Rectal smooth muscle tissue (tissue), 1 donor: ENCODE data around the gene HADHA.

Experiments
- H3K27ac ChIP-seq: one replicate; pipeline ENCODE4 v1.7.0; 2013; ENCODE audit warnings: low read depth, low read length, inconsistent platforms
- H3K27me3 ChIP-seq: one replicate; pipeline ENCODE4 v1.7.0; 2013; ENCODE audit warnings: low read length; ENCODE audit not compliant: control insufficient read depth, insufficient read depth
- H3K36me3 ChIP-seq: one replicate; pipeline ENCODE4 v1.7.0; 2013; ENCODE audit warnings: low read length; ENCODE audit not compliant: control insufficient read depth, insufficient read depth
- H3K4me1 ChIP-seq: one replicate; pipeline ENCODE4 v1.7.0; 2013; ENCODE audit warnings: low read length; ENCODE audit not compliant: control insufficient read depth, insufficient read depth
- H3K4me3 ChIP-seq: one replicate; pipeline ENCODE4 v1.7.0; 2013; ENCODE audit warnings: low read length
- H3K9ac ChIP-seq: one replicate; pipeline ENCODE4 v1.7.0; 2013; ENCODE audit warnings: low read length

The HADHA gene

DNA sequence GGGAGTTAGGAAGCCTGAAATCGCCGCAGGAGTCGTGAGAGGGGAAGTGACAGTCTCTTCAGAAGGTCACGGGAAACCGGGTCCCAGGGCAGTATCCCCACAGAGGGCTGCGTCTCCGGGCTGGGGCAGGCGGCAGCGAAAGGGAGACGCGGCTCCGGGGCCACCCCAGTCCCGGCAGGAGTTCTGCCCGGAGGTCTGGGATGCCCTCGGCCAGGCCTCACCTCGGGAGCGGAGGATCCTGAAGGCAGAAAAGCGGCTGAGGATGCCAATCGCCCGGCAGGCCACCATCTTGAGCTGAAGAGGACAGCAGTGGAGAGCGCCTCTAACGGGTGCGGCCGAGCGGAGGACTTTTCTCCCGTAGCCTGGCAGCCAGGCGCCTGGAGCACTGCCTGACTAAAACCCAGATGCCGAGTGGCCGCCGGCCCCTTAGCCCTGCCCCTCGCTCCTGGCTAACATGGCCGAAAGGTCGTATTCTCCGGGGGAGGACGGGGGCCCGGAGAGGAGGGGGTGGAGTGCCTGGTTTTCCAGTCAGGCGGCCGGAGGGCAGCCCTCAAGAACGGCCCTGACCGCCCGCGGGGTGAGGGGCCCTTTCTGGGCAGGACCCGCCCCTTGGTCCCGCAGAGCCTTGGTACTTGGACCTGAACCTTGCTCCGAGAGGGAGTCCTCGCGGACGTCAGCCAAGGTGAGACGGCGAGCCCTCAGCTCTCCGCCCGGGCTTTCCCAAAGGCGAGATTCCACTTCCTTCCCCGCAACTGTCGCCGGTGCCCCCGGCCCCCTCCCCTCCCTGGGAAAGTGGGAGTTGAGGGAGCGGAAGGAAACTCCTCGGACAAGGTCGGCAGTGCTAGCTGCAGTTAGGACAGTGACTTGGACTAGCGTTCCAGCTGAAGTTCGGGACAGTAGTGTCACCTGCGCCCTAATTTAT is at the start of gene HADHA, which contains the start of gene HADHB:
HADHA (minus strand) TSS at position 324 of the 922 bp plus-strand sequence; CDS start at position 288, 36 bp downstream.
HADHB (plus strand) TSS at position 631 of the 922 bp plus-strand sequence. CDS start 9,316 bp downstream, outside the sequence.
- H3K4me1 ChIP-seq = peaks cover 8% of the 10 kb centered on the region

DNA sequence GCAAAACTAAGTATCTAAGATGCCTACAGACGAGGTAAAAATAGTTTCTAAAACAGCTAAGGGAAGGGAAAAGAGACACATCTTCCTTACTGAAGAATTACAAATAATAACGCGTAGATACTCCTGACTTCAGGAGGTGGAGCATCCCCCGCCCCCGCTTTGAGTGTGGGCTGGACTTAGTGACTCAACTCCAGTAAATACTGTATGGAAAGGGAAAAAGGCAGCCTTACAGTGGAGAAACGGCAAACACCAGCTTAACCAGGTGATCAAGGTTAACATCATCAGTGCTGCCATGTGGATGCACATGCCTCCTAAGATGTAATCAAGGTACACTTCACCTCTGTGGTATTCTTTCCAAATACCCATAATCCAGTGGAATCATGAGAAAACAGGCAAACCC is 48.2 kb upstream of the HADHA start:
- Histone ChIP-seq H3K4me3 (no peak overlapping the region), H3K9ac (no peak overlapping the region), H3K36me3 (peaks cover 3% of the 10 kb centered on the region), H3K27ac (no peak overlapping the region), H3K4me1 (no peaks in the 10 kb centered on the region), H3K27me3 (no peaks in the 10 kb centered on the region)

More for the DNA sequence above, at the start of gene HADHA, which contains the start of gene HADHB:
- Histone ChIP-seq H3K27ac (peak within 1 kb of the TSS; percentile 99), H3K36me3 (no peaks in the 10 kb centered on the region), H3K4me3 (peak within 1 kb of the TSS; percentile 98), H3K27me3 (no peaks in the 10 kb centered on the region), H3K9ac (peak within 1 kb of the TSS; percentile 84)

DNA sequence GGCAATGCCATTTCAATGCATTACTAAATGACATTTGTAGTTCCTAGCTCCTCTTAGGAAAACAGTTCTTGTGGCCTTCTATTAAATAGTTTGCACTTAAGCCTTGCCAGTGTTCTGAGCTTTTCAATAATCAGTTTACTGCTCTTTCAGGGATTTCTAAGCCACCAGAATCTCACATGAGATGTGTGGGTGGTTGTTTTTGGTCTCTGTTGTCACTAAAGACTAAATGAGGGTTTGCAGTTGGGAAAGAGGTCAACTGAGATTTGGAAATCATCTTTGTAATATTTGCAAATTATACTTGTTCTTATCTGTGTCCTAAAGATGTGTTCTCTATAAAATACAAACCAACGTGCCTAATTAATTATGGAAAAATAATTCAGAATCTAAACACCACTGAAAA is 45.6 kb upstream of the HADHA start:
- Histone ChIP-seq H3K4me3 (no peak overlapping the region), H3K27me3 (no peaks in the 10 kb centered on the region), H3K4me1 (no peaks in the 10 kb centered on the region), H3K36me3 (peaks cover 6% of the 10 kb centered on the region), H3K27ac (no peak overlapping the region), H3K9ac (no peak overlapping the region)

DNA sequence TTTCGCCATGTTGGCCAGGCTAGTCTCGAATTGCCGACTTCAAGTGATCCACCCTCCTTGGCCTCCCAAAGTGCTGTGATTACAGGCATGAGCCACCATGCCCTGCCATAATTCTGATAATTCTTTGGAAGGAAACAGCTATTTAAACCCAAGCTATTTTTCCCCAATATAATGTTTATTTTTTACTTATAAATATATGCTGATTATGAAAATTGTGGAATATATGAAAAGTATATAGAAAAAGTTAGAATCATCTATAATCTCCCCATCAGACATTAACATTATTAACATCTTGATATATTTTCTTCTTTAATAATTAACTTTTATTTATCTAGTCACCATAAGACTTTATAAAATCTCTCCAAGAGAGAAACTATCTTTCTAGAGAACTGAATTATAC is 41.5 kb upstream of the HADHA start:
- no peak overlapping the region for H3K27ac ChIP-seq
- no peaks in the 10 kb centered on the region for H3K27me3 ChIP-seq
- no peaks in the 10 kb centered on the region for H3K4me1 ChIP-seq
- no peak overlapping the region for H3K4me3 ChIP-seq
- no peak overlapping the region for H3K9ac ChIP-seq
- peaks cover 8% of the 10 kb centered on the region for H3K36me3 ChIP-seq

DNA sequence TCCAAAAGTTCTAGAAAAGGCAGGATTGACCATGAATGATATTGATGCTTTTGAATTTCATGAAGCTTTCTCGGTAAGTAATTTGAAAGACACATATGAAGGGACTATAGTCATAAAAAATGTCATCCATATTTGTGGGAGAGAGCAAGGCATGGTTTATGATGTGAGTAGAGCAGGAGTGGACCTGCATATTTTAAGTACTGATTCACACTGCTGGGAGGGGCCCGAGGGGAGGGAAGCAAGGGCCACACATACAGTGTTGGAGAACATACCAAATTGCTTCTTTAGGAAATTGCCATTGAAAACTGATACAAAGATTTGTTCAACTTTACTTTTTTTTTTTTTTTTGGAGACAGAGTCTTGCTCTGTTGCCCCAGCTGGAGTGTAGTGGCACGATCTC is 39.7 kb upstream of the HADHA start:
- Histone ChIP-seq H3K4me1 (no peaks in the 10 kb centered on the region), H3K27me3 (no peaks in the 10 kb centered on the region), H3K4me3 (no peak overlapping the region), H3K9ac (no peak overlapping the region), H3K36me3 (peaks cover 9% of the 10 kb centered on the region), H3K27ac (no peak overlapping the region)

DNA sequence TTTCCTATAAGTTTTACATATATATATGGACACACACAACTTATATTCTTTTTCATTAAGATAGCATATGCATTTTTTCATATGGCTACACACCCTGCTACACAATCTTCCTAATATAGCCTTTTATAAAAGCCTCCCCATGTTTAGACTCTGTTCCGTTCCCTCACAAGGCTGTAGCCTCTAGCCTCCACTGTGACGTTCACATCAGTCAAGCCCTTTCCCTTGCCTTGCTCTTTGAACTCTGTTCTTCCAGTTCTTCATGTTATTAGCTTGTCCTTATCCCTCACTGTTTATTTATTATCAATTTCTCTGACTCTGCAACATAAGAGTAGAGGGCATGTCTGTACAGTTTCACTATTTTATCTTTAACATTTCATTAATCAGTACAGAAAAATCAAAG is 39.2 kb upstream of the HADHA start:
- H3K27me3 ChIP-seq = no peaks in the 10 kb centered on the region
- no peak overlapping the region for H3K9ac ChIP-seq
- no peak overlapping the region for H3K27ac ChIP-seq
- H3K36me3 ChIP-seq = peaks cover 14% of the 10 kb centered on the region
- no peaks in the 10 kb centered on the region for H3K4me1 ChIP-seq
- H3K4me3 ChIP-seq = no peak overlapping the region

DNA sequence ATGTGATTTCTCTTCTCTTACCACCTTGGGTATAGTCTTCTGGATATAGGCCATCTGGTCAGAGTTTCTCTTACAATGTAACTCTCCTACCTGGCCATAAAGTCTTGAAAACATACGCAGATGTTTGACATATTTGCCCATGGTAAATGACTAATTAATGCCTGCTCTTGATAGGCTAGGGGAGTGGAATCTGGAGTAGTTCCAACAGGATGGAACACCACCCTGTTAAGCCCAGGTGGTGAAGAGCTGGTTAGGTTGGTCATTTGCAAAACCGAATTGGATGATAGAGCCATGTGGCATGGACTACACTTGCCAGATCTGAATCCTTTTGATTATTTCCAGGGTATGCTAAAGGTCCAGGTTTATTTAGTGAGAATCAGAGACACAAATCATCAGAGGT is 36.8 kb upstream of the HADHA start:
- Histone ChIP-seq H3K27ac (no peak overlapping the region), H3K27me3 (no peaks in the 10 kb centered on the region), H3K36me3 (peaks cover 19% of the 10 kb centered on the region), H3K4me1 (no peaks in the 10 kb centered on the region), H3K4me3 (no peak overlapping the region), H3K9ac (no peak overlapping the region)

DNA sequence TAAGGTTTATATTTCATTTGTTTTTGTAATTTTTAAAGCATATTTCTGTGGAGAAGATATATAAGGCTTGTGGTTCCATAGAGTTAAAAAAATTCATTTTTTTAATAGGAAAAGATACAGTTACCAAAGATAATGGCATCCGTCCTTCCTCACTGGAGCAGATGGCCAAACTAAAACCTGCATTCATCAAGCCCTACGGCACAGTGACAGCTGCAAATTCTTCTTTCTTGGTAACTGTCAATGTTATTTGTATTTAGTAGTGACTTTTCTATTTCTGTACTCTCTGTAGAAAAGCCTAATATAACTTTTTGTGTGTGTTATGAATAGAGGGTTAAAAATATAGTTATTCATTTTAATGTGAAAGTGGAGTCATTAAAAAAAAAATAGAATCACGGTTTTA is 35.5 kb upstream of the HADHA start:
- Histone ChIP-seq H3K9ac (no peak overlapping the region), H3K4me1 (no peaks in the 10 kb centered on the region), H3K36me3 (peaks cover 16% of the 10 kb centered on the region), H3K27me3 (no peaks in the 10 kb centered on the region), H3K4me3 (no peak overlapping the region), H3K27ac (no peak overlapping the region)

DNA sequence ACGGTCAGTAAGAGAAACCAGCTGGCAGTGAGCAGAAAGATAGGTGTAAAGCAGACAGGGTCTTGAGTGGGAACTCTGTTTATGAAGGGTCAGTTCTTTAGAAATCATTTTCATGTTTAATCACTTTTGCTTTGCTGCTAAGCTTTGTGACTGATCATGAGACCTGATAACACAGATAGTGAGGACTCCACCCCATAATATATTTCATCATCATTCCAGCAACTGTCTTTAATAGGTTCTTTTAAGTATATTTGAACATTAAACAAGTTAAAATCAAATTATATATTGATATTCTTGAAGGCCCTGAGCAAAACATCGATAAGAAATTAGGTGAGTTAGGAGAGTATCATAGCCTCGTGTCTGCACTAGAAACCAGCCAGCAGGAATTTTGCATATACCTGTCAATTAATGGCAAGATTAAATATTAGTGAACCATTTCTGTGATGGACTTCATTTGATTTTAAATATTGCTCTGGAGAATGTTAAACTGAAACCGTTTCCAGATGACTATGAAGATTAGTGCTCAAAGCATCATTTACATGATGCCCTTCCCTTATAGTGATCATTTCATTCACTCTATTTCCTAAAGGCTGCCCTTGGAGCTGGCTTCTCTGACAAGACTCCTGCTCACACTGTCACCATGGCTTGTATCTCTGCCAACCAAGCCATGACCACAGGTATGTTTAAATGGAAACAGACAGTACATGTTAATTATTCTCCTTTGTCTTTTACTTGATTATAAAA is 32.2 kb upstream of the HADHA start:
- no peaks in the 10 kb centered on the region for H3K4me1 ChIP-seq
- no peak overlapping the region for H3K4me3 ChIP-seq
- no peaks in the 10 kb centered on the region for H3K27me3 ChIP-seq
- peaks cover 13% of the 10 kb centered on the region for H3K36me3 ChIP-seq
- H3K9ac ChIP-seq = no peak overlapping the region
- H3K27ac ChIP-seq = no peak overlapping the region

DNA sequence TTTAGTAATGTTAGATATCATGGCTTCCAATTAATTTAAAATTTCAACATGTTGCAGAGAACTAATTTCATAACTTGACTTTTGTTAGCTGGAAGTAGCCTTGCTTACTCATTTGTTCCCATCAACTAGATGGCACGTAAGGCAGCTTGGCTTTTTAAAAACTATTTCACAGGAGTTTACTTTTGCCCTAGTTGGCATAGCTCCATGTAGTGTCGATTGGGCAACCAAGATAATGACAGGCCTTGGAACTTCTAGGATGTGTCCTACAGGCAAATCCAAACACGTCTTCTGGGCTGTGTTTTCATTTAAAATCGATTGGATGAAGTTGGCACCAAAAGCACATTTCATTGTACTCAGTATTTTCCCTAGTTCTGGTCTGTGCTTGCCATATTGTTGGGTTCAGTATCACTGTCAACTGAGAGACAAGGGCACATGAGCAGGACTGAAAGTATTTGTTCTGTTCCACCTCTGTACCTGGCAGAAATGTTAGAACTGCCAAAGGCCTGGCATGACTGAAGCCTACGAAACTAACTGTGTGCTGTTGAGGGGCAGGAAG is 29.7 kb upstream of the HADHA start:
- H3K4me1 ChIP-seq = no peaks in the 10 kb centered on the region
- H3K27me3 ChIP-seq = no peaks in the 10 kb centered on the region
- no peak overlapping the region for H3K4me3 ChIP-seq
- H3K36me3 ChIP-seq = peaks cover 13% of the 10 kb centered on the region
- H3K27ac ChIP-seq = no peak overlapping the region
- H3K9ac ChIP-seq = no peak overlapping the region

DNA sequence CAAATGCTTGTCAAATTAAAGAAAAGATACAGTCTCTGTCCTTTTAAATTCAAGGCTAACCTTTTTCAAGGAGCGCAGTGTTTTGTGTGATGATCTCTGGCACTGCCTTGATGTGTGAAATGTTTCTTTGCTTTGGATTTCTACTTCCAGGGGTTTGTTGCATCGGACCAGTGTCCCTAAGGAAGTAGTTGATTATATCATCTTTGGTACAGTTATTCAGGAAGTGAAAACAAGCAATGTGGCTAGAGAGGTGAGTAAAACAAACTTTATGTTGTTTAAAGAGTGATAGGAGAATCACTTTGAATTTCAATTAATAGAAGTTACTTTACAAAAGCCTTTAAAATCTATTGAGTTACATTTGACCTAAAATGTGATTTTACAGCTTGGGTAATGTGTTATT is 29.1 kb upstream of the HADHA start:
- Histone ChIP-seq H3K36me3 (peaks cover 6% of the 10 kb centered on the region), H3K4me1 (no peaks in the 10 kb centered on the region), H3K27ac (no peak overlapping the region), H3K4me3 (no peak overlapping the region), H3K9ac (no peak overlapping the region), H3K27me3 (no peaks in the 10 kb centered on the region)

DNA sequence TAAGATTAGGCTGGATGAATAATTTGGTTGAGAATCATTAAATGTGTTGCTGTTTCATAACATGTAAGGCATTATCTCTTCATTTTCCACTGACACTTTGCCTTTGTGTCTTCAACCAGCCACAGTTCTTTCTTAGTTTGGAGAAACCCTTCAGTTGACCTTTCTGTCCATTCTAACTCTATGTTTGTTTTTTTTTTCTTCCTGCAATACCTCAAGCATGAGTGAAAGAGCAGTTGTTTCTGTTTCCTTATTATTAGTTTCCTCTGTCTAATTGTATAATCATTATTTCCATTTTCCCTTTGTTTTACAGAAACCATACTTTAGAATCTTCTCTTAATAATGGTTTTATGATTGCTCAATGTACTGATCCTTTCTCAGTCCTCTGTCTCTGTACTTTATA is 25.9 kb upstream of the HADHA start:
- Histone ChIP-seq H3K9ac (no peak overlapping the region), H3K4me3 (no peak overlapping the region), H3K27ac (no peak overlapping the region), H3K27me3 (no peaks in the 10 kb centered on the region), H3K4me1 (no peaks in the 10 kb centered on the region), H3K36me3 (peaks cover 4% of the 10 kb centered on the region)
